K562 (cell line): ENCODE data around the gene PAIP1. TPM values are rescaled to one million over a fixed set of nuclear protein-coding genes. Genes with fewer than 3 reads are reported as not detected.

Experiments
- ATAC-seq: fragments of 200-7000 bp; cut with Tn5 transposase; 3 replicates; pipeline ENCODE4 v1.9.1; 2020; ENCODE audit warnings: moderate library complexity
- BruUV-seq: library from RNA; stranded (reverse); fragments of 400-500 nt; replicated peaks from 2 replicates; lab custom pipeline; 2021; lab: Mats Ljungman, UMichigan
- CTCF ChIA-PET: fragments of 300-600 bp; formaldehyde crosslinking; extraction: SDS; loops from one replicate; lab custom pipeline; 2021; ENCODE audit warnings: low intra/inter-chr PET ratio; lab: Yijun Ruan, JAX
- POLR2A ChIA-PET: fragments of 300-600, 350-650 bp; sonication (Branson Sonifier 250); formaldehyde crosslinking; extraction: SDS; loops from one replicate; lab custom pipeline; 2021; ENCODE audit warnings: antibody characterized with exemption, inconsistent platforms; lab: Yijun Ruan, JAX
- DNase-seq, 4 experiments: peaks; one replicate each; pipeline versions ENCODE4 v3.0.0 to v3.0.0-alpha.2; 2011 to 2018; ENCODE audit warnings: low spot score in 3 of 4, mixed read lengths in 3 of 4; ENCODE audit errors: extremely low read depth in 1 of 4
- FAIRE-seq: peaks from 2 replicates; lab custom pipeline; 2011; peaks lifted over from hg19 to GRCh38; lab: Jason Lieb, UNC
- H2AFZ ChIP-seq: 2 replicates; pipeline ENCODE4 v1.6.0; 2011; ENCODE audit warnings: low read depth, low read length, control low read depth, inconsistent platforms
- H3K27ac ChIP-seq: fragments of 200-600 bp; 3 replicates; pipeline ENCODE4 v1.8.0; 2011; ENCODE audit warnings: low read depth, mild to moderate bottlenecking, control low read depth, inconsistent platforms, low read length, moderate library complexity, mixed read lengths; ENCODE audit errors: extremely low read depth
- H3K27me3 ChIP-seq, 2 experiments: fragments of 300-600 bp in 1 of 2; 2 replicates in 1 of 2; 3 replicates in 1 of 2; pipeline versions ENCODE4 v1.6.0 to v1.8.0; 2011; ENCODE audit warnings: inconsistent platforms in 2 of 2, low read length in 2 of 2, mild to moderate bottlenecking in 1 of 2, mixed read lengths in 1 of 2, moderate library complexity in 1 of 2; ENCODE audit not compliant: control insufficient read depth in 2 of 2, insufficient read depth in 2 of 2
- H3K36me3 ChIP-seq: fragments of 300-600 bp; 3 replicates; pipeline ENCODE4 v1.8.0; 2011; ENCODE audit warnings: mild to moderate bottlenecking, low read length, inconsistent platforms; ENCODE audit not compliant: control insufficient read depth, insufficient read depth
- H3K4me1 ChIP-seq, 2 experiments: fragments of 200-600 bp in 1 of 2; replicated peaks in 1 of 2; 2 replicates in 1 of 2; 3 replicates in 1 of 2; pipeline versions ENCODE4 v1.5.1 to v1.8.0; 2011; ENCODE audit warnings: inconsistent platforms in 2 of 2, low read length in 2 of 2, mild to moderate bottlenecking in 1 of 2, mixed read lengths in 1 of 2, moderate library complexity in 1 of 2; ENCODE audit not compliant: control insufficient read depth in 2 of 2, insufficient read depth in 2 of 2
- H3K4me2 ChIP-seq: 2 replicates; pipeline ENCODE4 v1.6.1; 2011; ENCODE audit warnings: low read length, control low read depth, inconsistent platforms, mixed read lengths; ENCODE audit not compliant: insufficient read depth
- H3K4me3 ChIP-seq: fragments of 200-600 bp; sonication (generic), shearing (Covaris generic); 2 replicates; pipeline ENCODE4 v1.5.1; 2016; ENCODE audit warnings: control low read depth, inconsistent platforms
- H3K79me2 ChIP-seq: fragments of 200-600 bp; 3 replicates; pipeline ENCODE4 v1.8.0; 2011; ENCODE audit warnings: low read length, inconsistent platforms; ENCODE audit not compliant: control insufficient read depth, insufficient read depth
- H3K9ac ChIP-seq, 2 experiments: 2 replicates each; pipeline versions ENCODE4 v1.6.0 to v1.6.1; 2011; ENCODE audit warnings: low read depth in 2 of 2, low read length in 2 of 2, control low read depth in 1 of 2, inconsistent platforms in 1 of 2, mild to moderate bottlenecking in 1 of 2, mixed read lengths in 1 of 2; ENCODE audit not compliant: insufficient read depth in 1 of 2
- H3K9me1 ChIP-seq: one replicate; pipeline ENCODE4 v1.6.0; 2011; ENCODE audit warnings: inconsistent platforms, mild to moderate bottlenecking, low read length, moderate library complexity; ENCODE audit not compliant: control insufficient read depth, insufficient read depth
- H3K9me3 ChIP-seq: replicated peaks from 2 replicates; pipeline ENCODE4 v1.5.1; 2011; ENCODE audit warnings: low read depth, low read length, inconsistent platforms; ENCODE audit not compliant: control insufficient read depth, insufficient read depth
- H4K20me1 ChIP-seq: replicated peaks from 2 replicates; pipeline ENCODE4 v1.6.1; 2011; ENCODE audit warnings: low read length, inconsistent platforms, mixed read lengths; ENCODE audit not compliant: control insufficient read depth, insufficient read depth
- HNRNPL ChIP-seq: fragments of 200-400 bp; formaldehyde crosslinking; IDR thresholded peaks from 2 replicates; pipeline ENCODE4 v1.6.1; 2017; ENCODE audit warnings: low read depth, mild to moderate bottlenecking, low read length
- KAT7 ChIP-seq: sonication (generic); formaldehyde crosslinking; IDR thresholded peaks from 2 replicates; pipeline ENCODE4 v1.8.0; 2022; ENCODE audit warnings: missing genetic modification reagents, mild to moderate bottlenecking, borderline replicate concordance
- KDM5B ChIP-seq: fragments of 200-600 bp; sonication (generic); IDR thresholded peaks from 2 replicates; pipeline ENCODE4 v1.6.1; 2012; ENCODE audit warnings: low read depth, mild to moderate bottlenecking, moderate library complexity, low read length, control low read depth, inconsistent platforms; ENCODE audit not compliant: insufficient replicate concordance
- KLF16 ChIP-seq: IDR thresholded peaks from 2 replicates; pipeline ENCODE4 v1.6.1; 2016; ENCODE audit warnings: antibody characterized with exemption
- MTA1 ChIP-seq: fragments of 450-650 bp; IDR thresholded peaks from 2 replicates; pipeline ENCODE4 v1.6.1; 2017; ENCODE audit warnings: borderline replicate concordance
- NELFE ChIP-seq: IDR thresholded peaks from 2 replicates; pipeline ENCODE4 v1.6.1; 2011; ENCODE audit warnings: mild to moderate bottlenecking; ENCODE audit not compliant: insufficient read depth, insufficient read length
- PTBP1 ChIP-seq: fragments of 200-400 bp; formaldehyde crosslinking; IDR thresholded peaks from 2 replicates; pipeline ENCODE4 v1.6.1; 2017; ENCODE audit warnings: low read depth, low read length
- RFX1 ChIP-seq: fragments of 450-650 bp; IDR thresholded peaks from 2 replicates; pipeline ENCODE4 v1.6.1; 2016; ENCODE audit warnings: mild to moderate bottlenecking, moderate library complexity
- TAF7 ChIP-seq: fragments of 450-650 bp; IDR thresholded peaks from 2 replicates; pipeline ENCODE4 v1.6.1; 2016; ENCODE audit warnings: missing genetic modification characterization, missing compliant biosample characterization
- ZNF282 ChIP-seq: sonication (generic); formaldehyde crosslinking; IDR thresholded peaks from 2 replicates; pipeline ENCODE4 v1.8.1; 2023; ENCODE audit warnings: missing genetic modification reagents
- ZNF57 ChIP-seq: fragments of 450-650 bp; formaldehyde crosslinking; IDR thresholded peaks from 2 replicates; pipeline ENCODE4 v1.4.0; 2020; ENCODE audit warnings: mild to moderate bottlenecking, moderate library complexity
- ZNF778 ChIP-seq: fragments of 450-650 bp; formaldehyde crosslinking; IDR thresholded peaks from 2 replicates; pipeline ENCODE4 v1.4.0; 2020; ENCODE audit warnings: mild to moderate bottlenecking, moderate library complexity
- WGBS: fragments of 100-300 bp; shearing (Covaris generic); methylation state at CpG from one replicate; pipeline ENCODE4 v1.1.6; 2016; ENCODE audit warnings: low coverage, mixed read lengths; ENCODE audit not compliant: insufficient coverage; ENCODE audit errors: missing lambda C conversion rate; 5-methylcytosine and 5-hydroxymethylcytosine counted together
- in situ Hi-C: fragments of 300-500 bp; cut with MboI; formaldehyde crosslinking; loops from 4 replicates; pipeline ENCODE4 v1.15.0; 2018; ENCODE audit warnings: inconsistent platforms, mixed read lengths
- intact Hi-C: fragments of 100-400 bp; cut with micrococcal nuclease; formaldehyde crosslinking; loops from 2 replicates; pipeline ENCODE4 v1.14.2; 2022
- polyA plus RNA-seq, 8 experiments: library from polyadenylated mRNA; depleted of rRNA in 4 of 8; stranded (reverse) in 5 of 8; unstranded in 3 of 8; fragments of >200 nt; fragmentation: Nextera tagmentation in 2 of 8; fragmentation: Illumina TruSeq in 1 of 8; extraction: Ambion mirVana in 2 of 8; extraction: Trizol in 1 of 8; gene quantifications; 2 replicates each; pipeline versions ENCODE4 v1.2.1 to v1.2.3, GENCODE V29; 2011 to 2014; ENCODE audit warnings: inconsistent platforms in 1 of 8, missing spikeins in 1 of 8
- total RNA-seq, 7 experiments: library from RNA; depleted of rRNA in 6 of 7; stranded (reverse); fragments of >200 nt in 6 of 7; fragmentation: Illumina TruSeq in 2 of 7; extraction: Trizol in 2 of 7; gene quantifications; 2 replicates each; pipeline versions ENCODE4 v1.2.1 to v1.2.3, GENCODE V29; 2011 to 2021; ENCODE audit warnings: low replicate concordance in 1 of 7
- TF ChIP-seq, protein P1 (sequence below): fragments of 450-650 bp; IDR thresholded peaks from 2 replicates; pipeline ENCODE4 v1.6.1; 2018; ENCODE audit not compliant: partially characterized antibody
- TF ChIP-seq, protein P2 (sequence below), 2 experiments: fragments of 450-650 bp; IDR thresholded peaks; 2 replicates each; pipeline ENCODE4 v1.6.1; 2016
- TF ChIP-seq, protein P3 (sequence below): IDR thresholded peaks from 2 replicates; pipeline ENCODE4 v1.6.1; 2014; ENCODE audit warnings: antibody characterized with exemption

PAIP1 gene
- total and polyA plus RNA-seq, 9 of the 15 experiments (the other 6 are each of a cell fraction or from before 2014, with no cell fraction given) = 51.7 to 181 (median 102) TPM

DNA sequence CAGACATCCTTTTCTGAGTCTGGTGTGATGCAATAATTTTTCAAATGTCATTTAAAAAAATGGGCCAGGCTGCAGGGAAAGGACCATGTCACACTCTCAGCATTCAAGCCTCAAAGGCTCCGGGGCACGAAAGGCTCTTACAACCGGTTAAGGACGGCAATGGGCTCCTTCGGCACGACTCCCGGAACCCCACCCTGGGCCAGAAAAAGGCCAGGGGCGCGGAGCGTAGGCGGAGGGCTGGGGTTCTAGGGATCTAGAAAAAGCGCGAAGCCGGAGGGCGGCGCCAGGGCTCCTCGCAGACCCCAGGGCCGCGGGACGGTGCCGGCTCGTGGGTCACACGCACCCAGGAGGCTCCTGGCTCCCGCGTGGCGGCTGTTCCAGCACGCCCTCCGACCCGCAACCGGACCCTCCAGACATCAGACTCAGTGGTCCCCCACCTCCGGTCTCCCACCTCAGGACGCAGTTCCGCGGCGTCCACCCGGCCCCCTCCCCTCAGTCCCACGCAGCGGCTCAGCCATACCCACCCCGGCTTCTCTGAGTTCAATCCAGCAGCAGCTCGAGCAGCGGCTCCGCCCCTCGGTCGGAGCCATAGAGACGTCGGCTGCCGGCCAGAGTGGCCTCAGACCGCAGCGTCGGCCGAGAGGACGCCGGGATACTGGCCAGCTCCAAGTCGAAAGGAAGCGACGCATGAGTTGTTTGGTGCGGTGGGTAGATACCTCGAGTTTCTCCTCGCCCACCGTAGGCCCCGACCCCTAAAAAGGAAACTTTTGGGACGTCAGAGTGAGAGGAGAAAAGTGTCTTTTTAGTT, 73.4 kb downstream of the PAIP1 start, which contains the start of gene TMEM267:
Gene TMEM267, minus strand, starts transcription at position 568 of the 808 bp plus-strand sequence. CDS start 29,896 bp downstream, outside the sequence.
- Histone ChIP-seq H3K9me1 (no peaks in the 10 kb centered on the region), H3K36me3 (peaks cover 11% of the 10 kb centered on the region; the same call in 1 of the 3 replicates), H4K20me1 (no peaks in the 10 kb centered on the region), H3K27ac (peak within 1 kb of the TSS; percentile 92), H3K4me2 (peak within 1 kb of the TSS; percentile 91), H2AFZ (peak within 1 kb of the TSS; percentile 96), H3K79me2 (peaks cover 44% of the 10 kb centered on the region), H3K4me3 (peak within 1 kb of the TSS; percentile 73), H3K9ac (peak within 1 kb of the TSS; percentile 94 to 97), H3K9me3 (0 out of 2 replicates have a peak, but pooled peaks cover 1% of the 10 kb centered on the region), H3K27me3 (no peaks in the 10 kb centered on the region), H3K4me1 (peaks cover 6 to 8% of the 10 kb centered on the region in 2 experiments; a peak in 3 of 5 replicates)
- CTCF ChIA-PET = interaction anchor here (0.6 to 1.0 kb wide), 2 partner anchors 74 to 410 kb away, joined by 3 to 4 read pairs; partner anchors contain the start of gene PAIP1
- POLR2A ChIA-PET = interaction anchor here (0.6 to 4.2 kb wide), 51 partner anchors 8 to 756 kb away, joined by 3 to 43 read pairs (median 5); partner anchors contain the start of genes C5orf34, CCL28, HMGCS1 and NNT
- ATAC-seq = peak; percentile 95
- intact Hi-C loops (loop anchor here (1.0 to 10.0 kb wide), 8 partner anchors 32 to 443 kb away; partner anchors contain the start of genes ANXA2R, C5orf34 and NNT), in situ Hi-C loops (no loop called here)
- BruUV-seq = no TSS peak
- peak; percentile 91 for FAIRE-seq
- 1% methylated on average over 60 of the region's 62 CpGs for WGBS
- DNase-seq = peak; percentile 88 to 98 (median 90)
- TF ChIP-seq, protein P1, sequence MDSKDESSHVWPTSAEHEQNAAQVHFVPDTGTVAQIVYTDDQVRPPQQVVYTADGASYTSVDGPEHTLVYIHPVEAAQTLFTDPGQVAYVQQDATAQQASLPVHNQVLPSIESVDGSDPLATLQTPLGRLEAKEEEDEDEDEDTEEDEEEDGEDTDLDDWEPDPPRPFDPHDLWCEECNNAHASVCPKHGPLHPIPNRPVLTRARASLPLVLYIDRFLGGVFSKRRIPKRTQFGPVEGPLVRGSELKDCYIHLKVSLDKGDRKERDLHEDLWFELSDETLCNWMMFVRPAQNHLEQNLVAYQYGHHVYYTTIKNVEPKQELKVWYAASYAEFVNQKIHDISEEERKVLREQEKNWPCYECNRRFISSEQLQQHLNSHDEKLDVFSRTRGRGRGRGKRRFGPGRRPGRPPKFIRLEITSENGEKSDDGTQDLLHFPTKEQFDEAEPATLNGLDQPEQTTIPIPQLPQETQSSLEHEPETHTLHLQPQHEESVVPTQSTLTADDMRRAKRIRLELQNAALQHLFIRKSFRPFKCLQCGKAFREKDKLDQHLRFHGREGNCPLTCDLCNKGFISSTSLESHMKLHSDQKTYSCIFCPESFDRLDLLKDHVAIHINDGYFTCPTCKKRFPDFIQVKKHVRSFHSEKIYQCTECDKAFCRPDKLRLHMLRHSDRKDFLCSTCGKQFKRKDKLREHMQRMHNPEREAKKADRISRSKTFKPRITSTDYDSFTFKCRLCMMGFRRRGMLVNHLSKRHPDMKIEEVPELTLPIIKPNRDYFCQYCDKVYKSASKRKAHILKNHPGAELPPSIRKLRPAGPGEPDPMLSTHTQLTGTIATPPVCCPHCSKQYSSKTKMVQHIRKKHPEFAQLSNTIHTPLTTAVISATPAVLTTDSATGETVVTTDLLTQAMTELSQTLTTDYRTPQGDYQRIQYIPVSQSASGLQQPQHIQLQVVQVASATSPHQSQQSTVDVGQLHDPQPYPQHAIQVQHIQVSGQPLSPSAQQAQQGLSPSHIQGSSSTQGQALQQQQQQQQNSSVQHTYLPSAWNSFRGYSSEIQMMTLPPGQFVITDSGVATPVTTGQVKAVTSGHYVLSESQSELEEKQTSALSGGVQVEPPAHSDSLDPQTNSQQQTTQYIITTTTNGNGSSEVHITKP = peak; percentile 77
- TF ChIP-seq NELFE (no peak), KDM5B (peak; percentile 96), KAT7 (CRISPR knock-in tag) (peak; percentile 40; the same call in 1 of the 2 replicates), RFX1 (no peak), ZNF778 (CRISPR knock-in tag) (no peak), ZNF57 (CRISPR knock-in tag) (no peak), KLF16 (0 out of 2 replicates have a peak, but pooled peaks have one; percentile 5), ZNF282 (CRISPR knock-in tag) (no peak), TAF7 (peak; percentile 80; the same call in 1 of the 2 replicates), PTBP1 (no peak), HNRNPL (peak; percentile 73; the same call in 1 of the 2 replicates), MTA1 (peak; percentile 56)
- TF ChIP-seq, protein P2, sequence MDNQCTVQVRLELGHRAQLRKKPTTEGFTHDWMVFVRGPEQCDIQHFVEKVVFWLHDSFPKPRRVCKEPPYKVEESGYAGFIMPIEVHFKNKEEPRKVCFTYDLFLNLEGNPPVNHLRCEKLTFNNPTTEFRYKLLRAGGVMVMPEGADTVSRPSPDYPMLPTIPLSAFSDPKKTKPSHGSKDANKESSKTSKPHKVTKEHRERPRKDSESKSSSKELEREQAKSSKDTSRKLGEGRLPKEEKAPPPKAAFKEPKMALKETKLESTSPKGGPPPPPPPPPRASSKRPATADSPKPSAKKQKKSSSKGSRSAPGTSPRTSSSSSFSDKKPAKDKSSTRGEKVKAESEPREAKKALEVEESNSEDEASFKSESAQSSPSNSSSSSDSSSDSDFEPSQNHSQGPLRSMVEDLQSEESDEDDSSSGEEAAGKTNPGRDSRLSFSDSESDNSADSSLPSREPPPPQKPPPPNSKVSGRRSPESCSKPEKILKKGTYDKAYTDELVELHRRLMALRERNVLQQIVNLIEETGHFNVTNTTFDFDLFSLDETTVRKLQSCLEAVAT (IDR thresholded peaks at IDR 0.05) = peak; percentile 29 to 81; a peak in 1 of 4 replicates
- TF ChIP-seq, protein P3, sequence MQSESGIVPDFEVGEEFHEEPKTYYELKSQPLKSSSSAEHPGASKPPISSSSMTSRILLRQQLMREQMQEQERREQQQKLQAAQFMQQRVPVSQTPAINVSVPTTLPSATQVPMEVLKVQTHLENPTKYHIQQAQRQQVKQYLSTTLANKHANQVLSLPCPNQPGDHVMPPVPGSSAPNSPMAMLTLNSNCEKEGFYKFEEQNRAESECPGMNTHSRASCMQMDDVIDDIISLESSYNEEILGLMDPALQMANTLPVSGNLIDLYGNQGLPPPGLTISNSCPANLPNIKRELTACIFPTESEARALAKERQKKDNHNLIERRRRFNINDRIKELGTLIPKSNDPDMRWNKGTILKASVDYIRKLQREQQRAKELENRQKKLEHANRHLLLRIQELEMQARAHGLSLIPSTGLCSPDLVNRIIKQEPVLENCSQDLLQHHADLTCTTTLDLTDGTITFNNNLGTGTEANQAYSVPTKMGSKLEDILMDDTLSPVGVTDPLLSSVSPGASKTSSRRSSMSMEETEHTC = no peak
